Activated T-cell treated with anti-CD3 and anti-CD28 coated beads, Interleukin-2, amount 50 U/mL, for 1 hour (primary cell): ENCODE measurements around the gene SLC46A1.

Experiments used
- DNase-seq: peaks from one replicate; pipeline ENCODE4 v3.0.0-alpha.2; 2020

The SLC46A1 gene

DNA sequence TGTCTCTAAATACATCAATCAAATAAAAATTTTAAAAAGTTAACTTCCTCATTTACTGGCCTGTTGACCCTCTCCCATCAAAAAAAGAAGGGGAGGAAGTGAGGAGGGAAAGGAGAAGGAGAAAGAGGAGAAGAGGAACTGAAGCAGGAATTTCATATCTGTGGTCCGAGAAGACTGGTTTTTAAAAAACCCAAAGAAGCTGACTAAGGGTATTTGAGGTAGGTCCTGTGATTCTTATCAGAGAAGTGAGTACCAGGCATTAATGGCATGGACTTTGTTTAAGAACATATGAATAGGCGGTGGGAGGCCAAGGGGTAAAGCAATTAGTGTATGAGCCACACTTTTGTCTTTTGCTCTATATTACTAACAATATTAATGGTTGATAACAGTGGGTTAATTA, 2.0 kb downstream of the SLC46A1 start:
- DNase-seq: no peak

DNA sequence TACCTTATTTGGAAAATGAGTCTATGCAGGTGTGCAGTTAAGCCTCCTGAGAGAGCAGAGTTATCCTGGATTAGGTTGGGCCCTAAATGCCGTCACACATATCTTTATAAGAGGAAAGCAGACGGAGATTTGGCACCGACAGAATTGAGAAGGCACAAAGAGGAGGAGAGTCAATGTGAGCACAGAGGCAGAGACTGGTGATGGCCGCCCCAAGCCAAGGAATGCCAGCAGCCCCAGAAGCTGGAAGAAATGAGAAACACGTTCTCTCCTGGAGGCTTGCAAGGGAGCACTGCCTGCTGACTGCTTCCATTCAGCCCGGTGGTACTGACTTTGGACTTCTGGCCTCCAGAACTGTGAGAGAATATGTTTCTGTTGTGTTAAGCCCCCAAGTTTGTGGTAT, 3.2 kb downstream of the SLC46A1 start:
- DNase-seq: no peak

DNA sequence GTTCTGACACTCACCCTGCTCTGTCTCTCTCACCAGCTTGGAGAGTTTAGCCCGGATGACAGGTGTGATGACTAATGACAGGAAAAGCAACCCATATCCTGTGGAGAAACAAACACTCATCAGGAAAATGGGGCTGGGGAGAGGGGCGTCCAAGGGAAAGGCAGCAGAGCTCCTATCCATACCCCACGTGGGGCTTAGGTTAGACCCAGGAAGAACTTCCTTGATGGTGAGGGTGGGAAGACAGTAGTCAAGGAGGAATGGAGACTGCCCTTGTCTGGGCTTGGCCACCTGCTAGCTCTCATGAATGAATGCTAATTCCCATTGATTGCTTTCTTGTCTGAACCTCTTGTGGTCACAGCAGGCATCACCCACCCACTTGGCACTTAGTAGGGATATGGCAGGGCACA, 3.8 kb downstream of the SLC46A1 start:
- DNase-seq: no peak

DNA sequence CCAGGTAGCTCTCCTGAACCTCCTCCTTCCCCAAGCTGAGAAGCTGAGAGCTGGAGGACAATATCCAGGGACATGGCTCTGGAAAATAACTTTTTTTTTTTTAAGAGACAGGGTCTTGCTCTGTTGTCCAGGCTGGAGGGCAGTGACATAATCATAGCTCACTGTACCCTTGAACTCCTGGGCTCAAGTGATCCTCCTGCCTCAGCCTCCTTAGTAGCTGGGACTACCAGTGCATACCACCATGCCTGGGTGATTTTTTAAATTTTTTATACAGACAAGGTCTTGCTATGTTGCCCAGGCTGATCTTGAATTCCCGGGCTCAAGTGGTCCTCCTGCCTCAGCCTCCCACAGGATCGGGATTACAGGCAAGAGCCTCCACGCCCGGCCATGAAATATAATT, 6.2 kb downstream of the SLC46A1 start:
- DNase-seq: no peak

DNA sequence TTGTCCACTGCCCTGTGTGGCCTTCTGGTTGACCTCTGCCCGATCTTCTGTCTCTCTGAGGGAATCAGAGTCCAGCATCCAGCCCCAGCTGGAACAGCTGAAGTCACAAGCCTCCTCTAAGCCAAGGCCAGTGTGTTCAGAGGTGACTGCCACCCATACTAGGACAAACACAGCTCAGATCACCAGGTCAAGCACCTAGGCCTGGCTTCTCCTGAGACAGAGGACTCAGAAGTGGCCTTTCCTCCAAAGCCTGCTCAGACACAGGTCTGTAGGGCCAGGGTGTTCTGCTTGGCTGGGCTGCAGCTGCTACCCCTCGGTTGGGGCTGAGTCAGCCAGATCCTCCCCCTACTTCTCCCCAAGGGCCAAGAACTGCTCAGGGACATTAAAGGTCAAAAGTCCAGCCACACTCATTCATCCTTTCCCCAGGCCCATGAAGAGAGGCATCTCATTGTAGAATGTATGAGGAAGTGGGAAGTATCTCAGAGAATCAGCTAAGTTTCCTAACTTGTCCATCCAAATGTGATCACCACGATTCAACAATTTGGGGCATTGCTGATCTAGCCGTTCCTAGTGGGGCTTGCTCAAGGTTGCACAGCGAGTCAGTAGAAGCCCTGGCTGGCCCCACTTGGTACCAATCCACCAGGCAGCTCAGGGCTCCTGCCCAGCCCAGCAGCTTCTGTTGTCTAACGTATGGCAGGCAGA, 7.6 kb downstream of the SLC46A1 start:
- no peak for DNase-seq

DNA sequence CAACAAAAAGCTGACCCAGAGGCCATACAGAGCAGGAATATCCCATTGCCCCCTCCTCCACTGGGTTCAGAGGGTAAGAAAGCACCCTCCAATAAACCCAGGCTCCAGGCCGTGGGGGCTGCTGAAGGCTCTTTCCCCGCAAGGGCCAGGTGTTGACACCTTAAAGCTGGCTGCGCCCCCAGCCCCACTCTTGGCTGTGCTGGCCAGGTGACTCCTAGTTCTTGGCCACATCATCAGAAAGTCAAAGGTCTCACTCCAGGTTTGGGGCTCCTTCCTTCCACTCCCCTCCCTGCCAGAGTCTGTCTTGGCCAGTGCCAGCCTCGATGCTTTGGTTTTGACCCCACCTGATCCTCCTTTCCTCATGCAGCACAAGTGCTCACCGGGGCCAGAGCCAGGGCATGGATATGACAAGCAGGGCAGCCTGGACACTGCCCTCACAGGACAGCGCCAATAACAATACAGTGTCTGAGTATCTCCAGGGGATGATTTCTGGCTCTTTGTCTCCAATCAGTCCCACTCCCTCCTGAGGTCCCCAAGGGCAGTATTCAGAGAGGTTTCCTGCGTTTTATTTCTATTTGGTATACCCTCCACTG, 8.2 kb downstream of the SLC46A1 start:
- DNase-seq: no peak

DNA sequence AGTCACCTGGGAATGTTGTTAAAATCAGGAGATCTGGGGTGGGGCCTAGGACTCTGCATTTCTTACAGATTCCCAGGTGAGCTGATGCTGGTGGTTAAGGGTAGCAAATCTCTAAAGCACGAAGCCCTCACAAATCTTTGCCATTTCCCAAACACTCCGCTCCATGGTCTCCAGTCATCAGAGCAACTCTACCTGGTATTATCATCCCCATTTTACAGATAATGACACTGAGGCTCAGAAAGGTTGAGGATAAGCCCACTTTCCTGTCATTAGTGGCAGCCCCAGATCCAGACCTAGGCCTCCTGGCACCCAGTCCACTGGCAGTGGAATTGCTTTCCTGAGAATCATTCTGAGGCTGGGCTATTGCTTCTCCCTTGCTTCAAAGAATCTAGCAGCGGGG, 8.7 kb downstream of the SLC46A1 start:
- no peak for DNase-seq

DNA sequence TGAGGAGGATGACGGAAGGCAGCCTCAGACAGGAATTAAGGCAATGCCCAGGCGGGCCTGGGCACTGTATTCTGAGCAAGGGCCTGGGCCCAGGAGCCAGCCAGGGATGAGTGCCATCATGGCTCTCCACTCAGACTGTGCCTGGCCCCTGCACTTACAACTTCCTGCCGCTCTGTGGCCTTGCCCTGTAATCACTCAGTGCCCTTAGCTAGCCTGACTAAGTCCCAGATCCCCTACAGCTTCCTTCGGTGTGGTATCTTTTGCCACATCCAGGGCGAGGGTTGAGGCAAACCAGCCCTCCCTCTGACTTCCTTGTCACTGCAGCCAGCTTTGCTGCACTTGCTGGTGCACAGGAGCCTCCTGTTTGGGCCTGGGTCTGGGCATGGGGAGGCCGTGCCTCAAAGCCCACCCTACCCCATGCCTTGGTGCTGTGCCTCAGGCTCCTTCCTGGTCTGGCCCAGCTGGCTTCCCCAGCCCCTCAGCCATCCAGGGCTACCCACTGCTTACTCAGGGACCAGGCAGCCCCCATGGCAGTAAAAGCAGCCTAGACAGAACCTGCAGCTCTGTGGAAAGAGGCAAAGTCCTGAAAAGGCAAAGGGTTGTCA, 9.3 kb downstream of the SLC46A1 start:
- DNase-seq: no peak

DNA sequence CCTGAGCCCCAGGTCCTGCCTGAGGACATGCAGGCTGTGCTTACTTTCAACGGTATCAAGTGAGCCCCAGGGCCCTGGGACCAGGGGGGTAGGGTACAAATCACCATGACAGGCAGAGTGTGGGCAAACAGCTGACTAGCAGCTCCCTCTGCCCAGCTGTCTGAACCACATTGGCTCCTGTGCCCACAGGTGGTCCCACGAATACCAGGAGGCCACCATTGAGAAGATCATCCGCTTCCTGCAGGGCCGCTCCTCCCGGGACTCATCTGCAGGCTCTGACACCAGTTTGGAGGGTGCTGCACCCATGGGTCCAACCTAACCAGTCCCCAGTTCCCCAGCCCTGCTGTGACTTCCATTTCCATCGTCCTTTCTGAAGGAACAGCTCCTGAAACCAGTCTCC, 10.0 kb downstream of the SLC46A1 start:
- no peak for DNase-seq

DNA sequence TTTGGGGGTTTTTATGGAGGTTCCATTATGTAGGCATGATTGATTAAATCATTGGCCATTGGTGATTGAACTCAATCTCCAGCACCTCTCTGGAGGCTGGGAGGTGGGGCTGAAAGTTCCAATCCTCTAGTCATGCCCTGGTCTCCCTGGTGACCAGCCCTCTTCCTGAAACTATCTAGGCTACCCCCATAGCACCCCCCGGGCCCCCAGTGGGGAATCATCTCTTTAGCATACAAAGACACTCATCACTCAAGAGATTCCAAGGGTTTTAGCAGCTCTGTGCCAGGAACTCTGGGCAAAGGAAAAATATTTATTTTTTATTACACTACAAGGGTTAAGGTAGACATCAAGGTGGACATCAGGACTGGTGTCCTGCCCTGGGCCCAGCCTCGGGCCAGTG, 10.6 kb downstream of the SLC46A1 start:
- no peak for DNase-seq

DNA sequence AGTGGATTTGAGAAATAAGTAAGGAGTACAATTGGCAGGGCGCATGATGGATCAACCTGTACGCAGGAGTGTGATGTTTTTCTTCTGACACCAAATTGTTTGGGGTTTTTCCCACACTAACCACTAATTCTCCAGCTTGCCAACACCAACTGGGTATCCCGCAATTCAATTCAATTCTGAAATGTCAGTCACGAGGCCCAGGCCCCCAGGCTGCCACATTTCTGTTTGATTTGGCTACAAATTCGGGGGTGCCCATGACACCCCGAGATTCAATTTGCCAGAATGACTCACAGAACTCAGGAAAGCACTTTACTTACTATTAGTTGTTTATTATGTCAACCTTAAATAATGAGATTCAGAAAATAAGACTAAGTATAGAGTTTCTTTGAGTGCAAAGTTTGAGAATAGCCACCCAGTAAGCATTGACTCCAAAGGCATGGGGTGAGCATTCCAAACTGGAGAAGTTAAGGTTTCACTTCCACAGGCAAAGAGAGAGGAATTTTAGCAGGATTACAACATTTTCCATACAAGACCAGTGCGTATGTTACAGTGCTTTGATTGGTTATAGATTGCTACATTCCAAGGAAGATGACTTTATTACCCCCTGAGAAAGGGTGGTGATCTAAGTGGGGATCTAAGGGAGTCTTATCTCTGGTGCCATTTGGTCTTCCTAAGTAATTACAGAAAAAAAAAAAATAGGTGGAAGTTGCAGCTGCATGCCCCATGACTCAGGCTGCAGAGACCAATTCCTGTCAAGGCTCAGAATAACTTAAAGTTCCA, 11.5 kb downstream of the SLC46A1 start:
- DNase-seq: no peak

DNA sequence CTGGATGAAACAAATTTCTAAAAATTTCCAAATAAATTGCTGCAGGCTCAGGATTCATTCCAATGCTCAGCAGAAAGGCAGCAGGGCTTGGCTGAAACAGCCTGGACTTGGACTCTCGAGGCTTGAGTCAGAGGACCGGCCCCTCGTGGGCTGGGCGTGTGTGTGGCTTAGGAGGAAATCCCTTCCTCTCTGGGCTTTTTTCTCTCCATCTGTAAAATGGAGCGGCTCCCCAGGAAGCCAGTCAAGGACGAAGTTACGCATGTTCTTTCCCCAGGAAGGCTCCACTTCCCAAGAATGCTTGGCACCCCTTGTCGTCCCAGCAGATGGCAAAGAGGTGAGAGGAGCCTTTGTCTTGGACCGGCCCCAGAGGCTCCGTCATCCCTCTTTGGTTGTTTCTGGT, 13.5 kb downstream of the SLC46A1 start:
- DNase-seq: no peak

DNA sequence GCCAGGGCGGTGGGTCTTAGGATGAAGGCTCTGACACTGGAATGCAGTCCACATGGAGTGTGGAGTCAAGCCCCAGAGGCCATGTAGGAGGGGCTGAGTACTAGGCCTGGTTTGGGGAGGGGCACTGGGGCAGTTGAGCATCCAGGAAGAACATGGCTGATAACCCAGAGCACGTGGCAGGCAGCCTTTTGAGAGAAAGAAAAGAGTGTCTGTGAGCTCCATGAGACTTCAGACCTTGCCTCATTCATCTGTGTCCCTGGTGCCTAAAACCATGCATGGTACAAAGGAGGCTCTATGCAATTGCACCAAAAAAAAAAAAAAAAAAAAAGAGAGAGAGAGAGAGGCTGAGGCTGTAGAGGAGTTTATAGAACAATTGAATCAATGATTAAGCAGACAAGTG, 14.6 kb downstream of the SLC46A1 start:
- DNase-seq: no peak

DNA sequence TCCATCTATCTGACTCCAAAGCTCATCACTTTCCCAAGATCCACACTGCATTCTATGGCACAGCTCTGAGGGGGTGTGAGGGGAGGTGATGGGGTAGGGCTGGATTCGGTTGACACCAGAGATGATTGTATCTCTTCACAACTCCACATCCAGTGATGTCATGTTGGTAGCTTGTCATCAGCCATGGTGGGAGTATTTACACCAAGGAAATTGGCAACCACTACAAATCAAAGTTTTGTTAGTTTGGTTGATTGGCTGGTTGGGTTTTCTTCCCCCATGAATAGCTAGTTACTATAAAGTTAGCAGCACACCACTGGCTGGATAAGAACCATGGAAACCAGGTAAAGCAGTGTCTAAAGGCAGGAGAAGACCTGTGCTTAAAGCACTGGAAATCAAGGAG, 15.0 kb downstream of the SLC46A1 start:
- no peak for DNase-seq

DNA sequence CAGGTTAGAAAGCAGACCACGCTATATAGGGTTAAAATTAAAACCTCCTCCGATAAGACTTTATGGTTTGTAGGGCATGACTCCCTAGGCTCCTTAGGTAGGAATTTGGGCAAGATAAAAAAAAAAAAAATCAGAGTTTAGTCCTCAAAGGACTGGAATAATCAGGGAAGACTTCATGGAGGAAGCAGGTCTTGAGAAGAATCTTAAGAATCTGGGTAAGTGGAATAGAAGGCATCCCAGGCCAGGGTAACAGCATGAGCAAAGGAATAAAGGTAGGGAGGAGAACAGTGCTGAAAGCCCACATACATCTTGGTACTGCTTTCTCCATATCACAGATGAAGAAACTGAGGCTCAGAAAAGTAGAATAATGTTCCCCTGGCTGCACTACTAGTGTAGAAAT, 15.4 kb downstream of the SLC46A1 start:
- no peak for DNase-seq

DNA sequence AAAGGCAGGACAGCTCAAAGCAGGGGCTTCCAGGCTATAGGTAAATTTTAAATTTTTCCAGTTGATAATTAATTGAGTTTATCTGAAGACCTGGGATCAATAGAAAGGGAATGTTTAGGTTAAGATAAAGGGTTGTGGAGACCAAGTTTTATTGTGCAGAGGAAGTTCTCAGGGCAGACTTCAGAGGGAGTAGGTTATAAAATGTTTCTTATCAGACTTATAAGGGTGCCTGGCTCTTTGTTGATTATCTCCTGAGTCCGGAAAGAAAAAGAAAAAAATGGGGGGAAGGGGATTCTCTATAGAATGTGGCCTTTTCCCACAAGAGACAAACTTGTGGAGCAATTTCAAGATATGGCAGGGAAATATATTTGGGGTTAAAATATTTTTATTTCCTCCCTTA, 15.9 kb downstream of the SLC46A1 start:
- no peak for DNase-seq

DNA sequence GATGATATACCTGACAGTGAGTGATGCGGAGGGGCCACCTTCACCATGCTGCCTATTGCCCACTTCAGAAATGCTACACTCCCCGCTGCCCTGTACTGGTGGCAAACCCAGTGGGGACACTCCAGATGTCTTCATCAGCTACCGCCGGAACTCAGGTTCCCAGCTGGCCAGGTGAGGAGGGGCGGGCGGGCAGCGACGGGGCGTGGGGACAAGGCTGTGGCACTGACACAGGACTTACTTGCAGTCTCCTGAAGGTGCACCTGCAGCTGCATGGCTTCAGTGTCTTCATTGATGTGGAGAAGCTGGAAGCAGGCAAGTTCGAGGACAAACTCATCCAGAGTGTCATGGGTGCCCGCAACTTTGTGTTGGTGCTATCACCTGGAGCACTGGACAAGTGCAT, 17.9 kb downstream of the SLC46A1 start:
- no peak for DNase-seq

DNA sequence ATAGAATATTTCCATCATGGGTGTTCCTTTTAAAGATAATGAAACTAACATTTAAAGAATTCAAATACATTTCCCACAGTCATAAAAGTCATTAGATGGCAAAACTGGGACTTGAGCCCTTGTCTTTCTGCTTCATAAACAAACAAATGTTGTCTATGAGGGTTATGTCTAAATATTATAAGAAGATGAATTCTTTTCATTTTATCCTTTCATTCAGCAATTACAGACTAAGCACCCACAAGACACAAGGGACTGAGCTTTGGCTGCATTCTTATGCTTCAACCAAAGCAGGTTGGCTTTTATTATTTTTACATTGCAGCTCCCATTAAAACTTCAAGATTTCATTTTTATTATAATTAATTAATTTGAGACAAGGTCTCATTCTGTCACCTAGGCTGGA, 19.6 kb downstream of the SLC46A1 start:
- no peak for DNase-seq

DNA sequence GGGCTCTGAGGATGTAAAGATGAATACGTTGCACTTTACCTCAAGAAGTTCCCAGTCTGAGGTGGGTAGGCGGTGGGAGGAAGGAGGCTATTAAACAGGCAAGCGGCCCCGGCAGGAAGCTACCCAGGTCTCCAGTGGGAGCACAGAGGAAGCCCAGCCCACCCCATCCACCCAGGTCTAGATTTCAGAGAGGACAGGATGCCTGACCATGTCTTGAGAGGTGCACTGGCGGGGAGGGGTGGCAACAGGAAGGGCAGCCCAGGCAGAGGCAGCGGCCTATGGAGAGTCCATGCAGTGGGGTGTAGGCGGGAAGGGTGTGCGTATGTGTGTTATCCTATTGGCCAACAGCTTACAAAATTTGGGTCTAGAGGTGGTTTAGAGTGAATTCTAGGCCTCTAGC, 20.6 kb downstream of the SLC46A1 start:
- DNase-seq: no peak

DNA sequence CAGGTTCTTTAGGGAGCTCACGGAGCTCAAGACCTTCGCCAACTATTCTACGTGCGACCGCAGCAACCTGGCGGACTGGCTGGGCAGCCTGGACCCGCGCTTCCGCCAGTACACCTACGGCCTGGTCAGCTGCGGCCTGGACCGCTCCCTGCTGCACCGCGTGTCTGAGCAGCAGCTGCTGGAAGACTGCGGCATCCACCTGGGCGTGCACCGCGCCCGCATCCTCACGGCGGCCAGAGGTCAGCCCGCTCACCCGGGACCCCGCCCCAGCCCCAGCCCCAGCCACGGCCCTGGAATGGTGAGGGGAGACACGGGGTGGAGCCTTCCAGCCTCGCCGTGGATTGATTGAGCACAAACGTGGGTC, 21.0 kb downstream of the SLC46A1 start:
- DNase-seq: no peak

DNA sequence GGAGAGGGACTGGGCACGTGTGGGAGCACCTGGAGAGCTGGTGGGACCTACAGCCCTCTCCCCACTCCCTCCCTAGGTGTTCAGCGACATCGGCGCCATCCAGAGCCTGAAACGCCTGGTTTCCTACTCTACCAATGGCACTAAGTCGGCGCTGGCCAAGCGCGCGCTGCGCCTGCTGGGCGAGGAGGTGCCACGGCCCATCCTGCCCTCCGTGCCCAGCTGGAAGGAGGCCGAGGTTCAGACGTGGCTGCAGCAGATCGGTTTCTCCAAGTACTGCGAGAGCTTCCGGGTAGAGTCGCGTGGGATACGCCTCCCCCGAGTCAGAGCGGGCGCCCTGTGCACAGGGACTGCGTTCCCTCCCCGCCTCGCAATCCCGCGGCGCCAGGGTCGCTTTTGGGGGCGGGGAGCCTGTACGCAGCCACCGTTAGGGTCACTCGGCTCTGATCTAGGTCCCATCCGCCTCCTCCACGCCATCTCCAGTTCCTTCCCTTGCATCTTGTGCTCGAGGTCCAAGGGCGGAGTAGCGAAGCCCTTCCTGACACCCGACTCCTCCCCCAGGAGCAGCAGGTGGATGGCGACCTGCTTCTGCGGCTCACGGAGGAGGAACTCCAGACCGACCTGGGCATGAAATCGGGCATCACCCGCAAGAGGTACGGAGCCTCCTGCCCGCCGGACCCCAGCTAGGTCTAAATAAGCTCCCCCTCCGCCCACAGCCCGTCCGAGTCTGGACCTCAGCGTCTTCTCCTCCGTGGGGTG, 21.6 kb downstream of the SLC46A1 start:
- DNase-seq: peak; percentile 65

DNA sequence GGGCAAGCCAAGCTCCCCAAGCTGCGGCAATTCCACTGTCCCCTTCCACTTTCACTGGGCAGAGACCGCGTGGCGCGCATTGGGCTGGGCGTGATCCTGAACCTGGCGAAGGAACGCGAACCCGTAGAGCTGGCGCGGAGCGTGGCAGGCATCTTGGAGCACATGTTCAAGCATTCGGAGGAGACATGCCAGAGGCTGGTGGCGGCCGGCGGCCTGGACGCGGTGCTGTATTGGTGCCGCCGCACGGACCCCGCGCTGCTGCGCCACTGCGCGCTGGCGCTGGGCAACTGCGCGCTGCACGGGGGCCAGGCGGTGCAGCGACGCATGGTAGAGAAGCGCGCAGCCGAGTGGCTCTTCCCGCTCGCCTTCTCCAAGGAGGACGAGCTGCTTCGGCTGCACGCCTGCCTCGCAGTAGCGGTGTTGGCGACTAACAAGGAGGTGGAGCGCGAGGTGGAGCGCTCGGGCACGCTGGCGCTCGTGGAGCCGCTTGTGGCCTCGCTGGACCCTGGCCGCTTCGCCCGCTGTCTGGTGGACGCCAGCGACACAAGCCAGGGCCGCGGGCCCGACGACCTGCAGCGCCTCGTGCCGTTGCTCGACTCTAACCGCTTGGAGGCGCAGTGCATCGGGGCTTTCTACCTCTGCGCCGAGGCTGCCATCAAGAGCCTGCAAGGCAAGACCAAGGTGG, 24.7 kb downstream of the SLC46A1 start:
- peak; percentile 33 for DNase-seq
